HepG2 (cell line): ENCODE measurements around the gene TMEM184B. TPM values are rescaled to one million over a fixed set of nuclear protein-coding genes. Genes with fewer than 3 reads are reported as not detected.
A peak's percentile ranks its signal among the peaks of the same experiment; 100 is the strongest.

Experiments used
- ARID4A ChIP-seq: sonication (generic); formaldehyde crosslinking; IDR thresholded peaks from 2 replicates; pipeline ENCODE4 v1.5.0; 2020; ENCODE audit warnings: mild to moderate bottlenecking, missing genetic modification reagents, borderline replicate concordance
- CREB1 ChIP-seq, 2 experiments: fragments of 450-650 bp in 1 of 2; IDR thresholded peaks; 2 replicates each; pipeline ENCODE4 v1.6.1; 2016 to 2017; ENCODE audit warnings: control low read depth in 1 of 2, mild to moderate bottlenecking in 1 of 2, missing compliant biosample characterization in 1 of 2, missing genetic modification characterization in 1 of 2
- CREM ChIP-seq, 2 experiments: sonication (generic) in 1 of 2; formaldehyde crosslinking in 1 of 2; IDR thresholded peaks; 2 replicates each; pipeline versions ENCODE4 v1.4.0 to v1.6.1; 2016 to 2020; ENCODE audit warnings: antibody characterized with exemption in 1 of 2, mild to moderate bottlenecking in 1 of 2, missing genetic modification reagents in 1 of 2
- GABPB1 ChIP-seq: IDR thresholded peaks from 2 replicates; pipeline ENCODE4 v1.6.1; 2016; ENCODE audit warnings: mild to moderate bottlenecking, missing genetic modification reagents, moderate library complexity, missing compliant biosample characterization
- HMG20B ChIP-seq: conservative IDR thresholded peaks from 2 replicates; pipeline ENCODE4 v1.6.1; 2016; ENCODE audit warnings: missing genetic modification reagents, missing compliant biosample characterization
- HNF1A ChIP-seq, 2 experiments: sonication (generic) in 1 of 2; formaldehyde crosslinking in 1 of 2; IDR thresholded peaks; 2 replicates each; pipeline versions ENCODE4 v1.4.0 to v1.6.1; 2016 to 2020; ENCODE audit warnings: borderline replicate concordance in 1 of 2, low read depth in 1 of 2, mild to moderate bottlenecking in 1 of 2, missing genetic modification reagents in 1 of 2
- HOXA3 ChIP-seq: sonication (generic); formaldehyde crosslinking; IDR thresholded peaks from 2 replicates; pipeline ENCODE4 v1.5.0; 2020; ENCODE audit warnings: missing genetic modification reagents
- ISL2 ChIP-seq: sonication (generic); formaldehyde crosslinking; IDR thresholded peaks from 2 replicates; pipeline ENCODE4 v1.5.0; 2020; ENCODE audit warnings: missing genetic modification reagents
- NKX3-1 ChIP-seq: sonication (generic); formaldehyde crosslinking; IDR thresholded peaks from 2 replicates; pipeline ENCODE4 v1.5.0; 2020; ENCODE audit warnings: missing genetic modification reagents
- SMAD9 ChIP-seq: sonication (generic); formaldehyde crosslinking; IDR thresholded peaks from 2 replicates; pipeline ENCODE4 v1.5.1; 2020; ENCODE audit warnings: mild to moderate bottlenecking, missing genetic modification reagents
- SP1 ChIP-seq, 2 experiments: fragments of 450-650 bp in 1 of 2; sonication (generic) in 1 of 2; formaldehyde crosslinking in 1 of 2; IDR thresholded peaks; 2 replicates each; pipeline versions ENCODE4 v1.4.0 to v1.6.1; 2016 to 2020; ENCODE audit warnings: missing genetic modification reagents in 1 of 2
- SPEN ChIP-seq: sonication (generic); formaldehyde crosslinking; IDR thresholded peaks from 2 replicates; pipeline ENCODE4 v1.5.1; 2020; ENCODE audit warnings: low read depth, mild to moderate bottlenecking, missing genetic modification reagents
- TEAD3 ChIP-seq: optimal IDR thresholded peaks from 2 replicates; pipeline ENCODE3; 2016; ENCODE audit warnings: borderline replicate concordance
- TMF1 ChIP-seq: sonication (generic); formaldehyde crosslinking; IDR thresholded peaks from 2 replicates; pipeline ENCODE4 v1.8.1; 2022; ENCODE audit warnings: low read depth, missing genetic modification reagents
- ZBTB38 ChIP-seq: sonication (generic); formaldehyde crosslinking; IDR thresholded peaks from 2 replicates; pipeline ENCODE4 v1.5.1; 2020; ENCODE audit warnings: mild to moderate bottlenecking, missing genetic modification reagents
- ZMYM4 ChIP-seq: sonication (generic); formaldehyde crosslinking; IDR thresholded peaks from 2 replicates; pipeline ENCODE4 v1.8.1; 2023; ENCODE audit warnings: mild to moderate bottlenecking, missing genetic modification reagents
- polyA plus RNA-seq, 8 experiments: library from polyadenylated mRNA; depleted of rRNA in 3 of 8; stranded (reverse) in 7 of 8; unstranded in 1 of 8; fragments of >200 nt; fragmentation: Illumina TruSeq in 4 of 8; extraction: Trizol in 4 of 8; gene quantifications; 2 replicates each; pipeline versions ENCODE4 v1.2.1 to v1.2.3, GENCODE V29; 2011 to 2016; ENCODE audit warnings: low read depth in 4 of 8, missing spikeins in 1 of 8, mixed read lengths in 1 of 8; ENCODE audit not compliant: insufficient read depth in 1 of 8
- total RNA-seq, 5 experiments: library from RNA; depleted of rRNA; stranded (reverse); fragments of >200 nt; fragmentation: Illumina TruSeq; extraction: Trizol; gene quantifications; 2 replicates each; pipeline ENCODE4 v1.2.3, GENCODE V29; 2016; ENCODE audit warnings: low read depth in 1 of 5
- TF ChIP-seq, protein P1 (sequence below): sonication (generic); formaldehyde crosslinking; IDR thresholded peaks from 2 replicates; pipeline ENCODE4 v1.4.0; 2020; ENCODE audit warnings: missing genetic modification reagents

Gene TMEM184B
- total and polyA plus RNA-seq, 2 of the 13 experiments (the other 11 are each of a cell fraction or from before 2014, with no cell fraction given) = 15.9 to 16.0 TPM

DNA sequence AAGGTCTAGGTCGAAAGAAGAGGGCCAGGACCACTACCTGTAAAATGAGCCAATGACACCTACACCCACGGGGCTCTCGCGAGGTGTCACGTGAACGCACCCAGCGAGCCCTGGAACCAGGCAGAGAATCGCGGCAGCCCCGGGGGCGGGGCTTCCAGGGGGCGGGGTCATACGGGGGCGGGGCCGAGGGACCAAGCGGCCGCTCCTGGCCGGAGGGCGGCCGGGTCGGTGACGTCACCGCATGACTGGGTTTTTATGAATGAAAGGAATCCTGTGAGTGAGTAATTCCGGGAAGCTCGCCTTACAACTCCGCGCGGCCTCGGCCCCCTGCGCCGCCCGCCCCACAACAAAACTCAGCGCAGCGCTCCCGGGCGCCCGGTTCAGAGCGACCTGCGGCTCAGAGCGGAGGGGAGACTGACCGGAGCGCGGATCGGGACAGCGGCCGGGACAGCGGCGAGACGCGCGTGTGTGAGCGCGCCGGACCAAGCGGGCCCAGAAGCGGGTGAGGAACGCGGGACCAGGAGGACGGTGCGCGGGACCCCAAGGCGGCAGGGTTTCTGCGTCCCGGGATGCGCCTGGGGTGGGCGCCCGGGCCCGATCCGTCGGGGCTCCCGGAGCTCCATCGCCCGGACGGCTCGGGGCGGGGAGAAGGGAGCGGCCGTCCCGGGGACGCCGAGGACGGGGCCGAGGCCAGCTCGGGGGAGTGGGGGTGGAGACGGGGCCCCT lies 70.9 kb downstream of the TMEM184B start, which contains the start of gene MAFF (continued):
- TF ChIP-seq HNF1A (IDR thresholded peaks at IDR 0.05; ENCODE audit: low read depth) (no peak), HNF1A (CRISPR knock-in tag; IDR thresholded peaks at IDR 0.05; ENCODE audit: borderline replicate concordance) (no peak; the same call in 1 of the 2 replicates), HOXA3 (CRISPR knock-in tag) (peak; percentile 45; the same call in 1 of the 2 replicates), TEAD3 (CRISPR knock-in tag) (peak; percentile 75), TMF1 (no peak), ZMYM4 (CRISPR knock-in tag) (peak; percentile 18; the same call in 1 of the 2 replicates), SP1 (IDR thresholded peaks at IDR 0.05) (no peak), SP1 (CRISPR knock-in tag; IDR thresholded peaks at IDR 0.05) (peak; percentile 47), ARID4A (CRISPR knock-in tag) (peak; percentile 65; the same call in 1 of the 2 replicates), SMAD9 (CRISPR knock-in tag) (no peak), SPEN (CRISPR knock-in tag) (peak; percentile 64), ISL2 (CRISPR knock-in tag) (peak; percentile 61; the same call in 1 of the 2 replicates), CREM (IDR thresholded peaks at IDR 0.05) (peak; percentile 51), CREM (CRISPR knock-in tag; IDR thresholded peaks at IDR 0.05) (no peak), GABPB1 (peak; percentile 64; the same call in 1 of the 2 replicates), HMG20B (CRISPR knock-in tag) (no peak), NKX3-1 (peak; percentile 39; the same call in 1 of the 2 replicates), ZBTB38 (CRISPR knock-in tag) (peak; percentile 41), CREB1 (IDR thresholded peaks at IDR 0.05) (peak; percentile 99), CREB1 (CRISPR knock-in tag; IDR thresholded peaks at IDR 0.05) (0 out of 2 replicates have a peak, but pooled peaks have one; percentile 15)
- TF ChIP-seq, protein P1, sequence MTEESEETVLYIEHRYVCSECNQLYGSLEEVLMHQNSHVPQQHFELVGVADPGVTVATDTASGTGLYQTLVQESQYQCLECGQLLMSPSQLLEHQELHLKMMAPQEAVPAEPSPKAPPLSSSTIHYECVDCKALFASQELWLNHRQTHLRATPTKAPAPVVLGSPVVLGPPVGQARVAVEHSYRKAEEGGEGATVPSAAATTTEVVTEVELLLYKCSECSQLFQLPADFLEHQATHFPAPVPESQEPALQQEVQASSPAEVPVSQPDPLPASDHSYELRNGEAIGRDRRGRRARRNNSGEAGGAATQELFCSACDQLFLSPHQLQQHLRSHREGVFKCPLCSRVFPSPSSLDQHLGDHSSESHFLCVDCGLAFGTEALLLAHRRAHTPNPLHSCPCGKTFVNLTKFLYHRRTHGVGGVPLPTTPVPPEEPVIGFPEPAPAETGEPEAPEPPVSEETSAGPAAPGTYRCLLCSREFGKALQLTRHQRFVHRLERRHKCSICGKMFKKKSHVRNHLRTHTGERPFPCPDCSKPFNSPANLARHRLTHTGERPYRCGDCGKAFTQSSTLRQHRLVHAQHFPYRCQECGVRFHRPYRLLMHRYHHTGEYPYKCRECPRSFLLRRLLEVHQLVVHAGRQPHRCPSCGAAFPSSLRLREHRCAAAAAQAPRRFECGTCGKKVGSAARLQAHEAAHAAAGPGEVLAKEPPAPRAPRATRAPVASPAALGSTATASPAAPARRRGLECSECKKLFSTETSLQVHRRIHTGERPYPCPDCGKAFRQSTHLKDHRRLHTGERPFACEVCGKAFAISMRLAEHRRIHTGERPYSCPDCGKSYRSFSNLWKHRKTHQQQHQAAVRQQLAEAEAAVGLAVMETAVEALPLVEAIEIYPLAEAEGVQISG (CRISPR knock-in tag) = peak; percentile 54
